Fibroblast of lung (primary cell): ENCODE results near the gene HTR1D.

Source experiments
- CTCF ChIP-seq, 2 donors: IDR thresholded peaks in 1 of 2; conservative IDR thresholded peaks in 1 of 2; 1 replicate in 1 of 2; 2 replicates in 1 of 2; pipeline ENCODE4 v1.5.1; 2011 to 2012; ENCODE audit warnings: low read length in 2 of 2, control low read depth in 1 of 2, inconsistent platforms in 1 of 2, low read depth in 1 of 2, mild to moderate bottlenecking in 1 of 2
- EZH2 ChIP-seq: IDR thresholded peaks from 2 replicates; pipeline ENCODE4 v1.5.1; 2012; ENCODE audit warnings: low read length, control low read depth, mild to moderate bottlenecking; ENCODE audit errors: missing control alignments

- TF ChIP-seq CTCF (conservative IDR thresholded peaks at IDR 0.05 in 1 of 2, IDR thresholded peaks at IDR 0.05 in 1 of 2; ENCODE audit: low read depth in 1 of 2, low read length in 2 of 2) (no peak), EZH2 (no peak)
Observed at GRCh38 chr1:23167353-23168078, 49.8 kb downstream of the HTR1D start.
